GM12878 (cell line): ENCODE measurements around the gene GOT2. TPM values are rescaled to one million over a fixed set of nuclear protein-coding genes. Genes with fewer than 3 reads are reported as not detected.

Experiments used
- BCL11A ChIP-seq: IDR thresholded peaks from 2 replicates; pipeline ENCODE4 v1.6.1; 2011; ENCODE audit warnings: low read depth, low read length
- CBFB ChIP-seq: IDR thresholded peaks from 2 replicates; pipeline ENCODE4 v1.6.1; 2016; ENCODE audit warnings: antibody characterized with exemption, low read depth
- POLR2AphosphoS5 ChIP-seq: IDR thresholded peaks from 2 replicates; pipeline ENCODE4 v1.6.1; 2011; ENCODE audit warnings: mild to moderate bottlenecking, low read length, inconsistent platforms
- RCOR1 ChIP-seq: conservative IDR thresholded peaks from 2 replicates; pipeline ENCODE4 v1.6.1; 2012; ENCODE audit warnings: low read depth, low read length, improper control_type of control experiment
- SREBF2 ChIP-seq: IDR thresholded peaks from 2 replicates; pipeline ENCODE4 v1.6.1; 2012; ENCODE audit warnings: mild to moderate bottlenecking, low read length
- TCF7 ChIP-seq: IDR thresholded peaks from 2 replicates; pipeline ENCODE4 v1.6.1; 2014; ENCODE audit warnings: antibody characterized with exemption, borderline replicate concordance
- YBX1 ChIP-seq: fragments of 450-650 bp; IDR thresholded peaks from 2 replicates; pipeline ENCODE4 v1.6.1; 2016; ENCODE audit warnings: antibody characterized with exemption
- polyA plus RNA-seq, 11 experiments: library from polyadenylated mRNA; depleted of rRNA in 4 of 11; unstranded in 6 of 11; stranded (reverse) in 5 of 11; fragments of >200 nt; fragmentation: Nextera tagmentation in 4 of 11; fragmentation: Illumina TruSeq in 1 of 11; extraction: Ambion mirVana in 4 of 11; extraction: Trizol in 1 of 11; gene quantifications; 1 replicate in 1 of 11; 2 replicates in 10 of 11; pipeline versions ENCODE4 v1.2.1 to v1.2.3, GENCODE V29; 2011 to 2016; ENCODE audit warnings: inconsistent platforms in 2 of 11, missing spikeins in 2 of 11, low read depth in 1 of 11
- total RNA-seq, 4 experiments: library from RNA; depleted of rRNA in 3 of 4; stranded (reverse); fragments of >200 nt in 3 of 4; fragmentation: Illumina TruSeq in 1 of 4; extraction: Trizol in 1 of 4; gene quantifications; 2 replicates each; pipeline versions ENCODE4 v1.2.1 to v1.2.3, GENCODE V29; 2013 to 2021
- TF ChIP-seq, protein P1 (sequence below): fragments of 450-650 bp; IDR thresholded peaks from 2 replicates; pipeline ENCODE4 v1.6.1; 2014; ENCODE audit warnings: mild to moderate bottlenecking
- TF ChIP-seq, protein P2 (sequence below): fragments of 450-650 bp; conservative IDR thresholded peaks from 2 replicates; pipeline ENCODE4 v1.6.1; 2017; ENCODE audit warnings: mild to moderate bottlenecking, moderate library complexity
- TF ChIP-seq, protein P3 (sequence below): fragments of 450-650 bp; formaldehyde crosslinking; IDR thresholded peaks from 2 replicates; pipeline ENCODE4 v1.5.0; 2022; ENCODE audit warnings: mild to moderate bottlenecking, missing genetic modification characterization
- TF ChIP-seq, protein P4 (sequence below): fragments of 450-650 bp; IDR thresholded peaks from 2 replicates; pipeline ENCODE4 v1.6.1; 2017; ENCODE audit warnings: mild to moderate bottlenecking, moderate library complexity
- TF ChIP-seq, protein P5 (sequence below): IDR thresholded peaks from 2 replicates; pipeline ENCODE4 v1.6.1; 2012; ENCODE audit warnings: mild to moderate bottlenecking, low read depth, low read length

GOT2 gene
- total and polyA plus RNA-seq, 10 of the 15 experiments (the other 5 are each of a cell fraction or from before 2014, with no cell fraction given) = 41.7 to 235 (median 83.7) TPM

DNA sequence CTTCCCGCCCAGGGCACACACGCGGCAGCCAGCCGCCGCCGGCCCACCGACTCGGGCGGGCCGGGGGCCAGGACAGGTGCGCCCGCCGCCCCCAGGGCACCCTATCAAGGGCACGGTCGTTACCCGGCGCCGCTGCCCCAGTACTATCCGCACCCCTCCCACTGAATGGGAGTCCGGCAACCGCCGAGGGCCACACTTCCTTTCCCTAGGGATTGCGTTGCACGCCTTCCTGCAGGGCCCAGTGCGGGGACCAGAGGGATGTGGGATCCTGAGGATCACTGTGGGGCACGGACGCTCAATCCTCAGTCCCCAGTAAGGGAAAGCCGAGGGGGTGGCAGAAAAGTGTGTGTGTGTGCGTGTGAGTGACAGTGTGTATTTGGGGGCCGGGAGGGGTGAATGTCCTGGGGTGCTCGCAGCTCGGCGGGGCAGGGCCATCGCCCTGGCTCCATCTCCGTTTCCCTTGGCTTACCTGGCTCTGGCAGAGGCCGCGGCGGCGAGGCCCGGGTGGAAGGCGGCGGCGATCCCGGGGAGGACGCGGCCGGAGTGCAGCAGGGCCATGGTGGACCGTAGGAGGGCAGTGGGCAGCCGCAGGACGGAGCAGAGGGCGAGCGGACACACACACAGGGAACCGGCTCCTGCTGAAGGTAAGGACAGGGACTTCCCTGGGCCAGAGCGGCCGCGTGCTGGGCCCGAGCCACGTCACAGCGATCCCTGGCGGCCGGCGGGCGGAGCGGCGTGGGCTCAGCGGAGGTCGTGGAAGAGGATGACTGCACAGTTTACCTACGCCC lies at the start of gene GOT2 (continued):
- TF ChIP-seq, protein P1, sequence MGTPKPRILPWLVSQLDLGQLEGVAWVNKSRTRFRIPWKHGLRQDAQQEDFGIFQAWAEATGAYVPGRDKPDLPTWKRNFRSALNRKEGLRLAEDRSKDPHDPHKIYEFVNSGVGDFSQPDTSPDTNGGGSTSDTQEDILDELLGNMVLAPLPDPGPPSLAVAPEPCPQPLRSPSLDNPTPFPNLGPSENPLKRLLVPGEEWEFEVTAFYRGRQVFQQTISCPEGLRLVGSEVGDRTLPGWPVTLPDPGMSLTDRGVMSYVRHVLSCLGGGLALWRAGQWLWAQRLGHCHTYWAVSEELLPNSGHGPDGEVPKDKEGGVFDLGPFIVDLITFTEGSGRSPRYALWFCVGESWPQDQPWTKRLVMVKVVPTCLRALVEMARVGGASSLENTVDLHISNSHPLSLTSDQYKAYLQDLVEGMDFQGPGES = no peak
- no peak for TF ChIP-seq YBX1
- TF ChIP-seq, protein P2, sequence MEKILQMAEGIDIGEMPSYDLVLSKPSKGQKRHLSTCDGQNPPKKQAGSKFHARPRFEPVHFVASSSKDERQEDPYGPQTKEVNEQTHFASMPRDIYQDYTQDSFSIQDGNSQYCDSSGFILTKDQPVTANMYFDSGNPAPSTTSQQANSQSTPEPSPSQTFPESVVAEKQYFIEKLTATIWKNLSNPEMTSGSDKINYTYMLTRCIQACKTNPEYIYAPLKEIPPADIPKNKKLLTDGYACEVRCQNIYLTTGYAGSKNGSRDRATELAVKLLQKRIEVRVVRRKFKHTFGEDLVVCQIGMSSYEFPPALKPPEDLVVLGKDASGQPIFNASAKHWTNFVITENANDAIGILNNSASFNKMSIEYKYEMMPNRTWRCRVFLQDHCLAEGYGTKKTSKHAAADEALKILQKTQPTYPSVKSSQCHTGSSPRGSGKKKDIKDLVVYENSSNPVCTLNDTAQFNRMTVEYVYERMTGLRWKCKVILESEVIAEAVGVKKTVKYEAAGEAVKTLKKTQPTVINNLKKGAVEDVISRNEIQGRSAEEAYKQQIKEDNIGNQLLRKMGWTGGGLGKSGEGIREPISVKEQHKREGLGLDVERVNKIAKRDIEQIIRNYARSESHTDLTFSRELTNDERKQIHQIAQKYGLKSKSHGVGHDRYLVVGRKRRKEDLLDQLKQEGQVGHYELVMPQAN = peak; percentile 59; the same call in 1 of the 2 replicates
- TF ChIP-seq, protein P3, sequence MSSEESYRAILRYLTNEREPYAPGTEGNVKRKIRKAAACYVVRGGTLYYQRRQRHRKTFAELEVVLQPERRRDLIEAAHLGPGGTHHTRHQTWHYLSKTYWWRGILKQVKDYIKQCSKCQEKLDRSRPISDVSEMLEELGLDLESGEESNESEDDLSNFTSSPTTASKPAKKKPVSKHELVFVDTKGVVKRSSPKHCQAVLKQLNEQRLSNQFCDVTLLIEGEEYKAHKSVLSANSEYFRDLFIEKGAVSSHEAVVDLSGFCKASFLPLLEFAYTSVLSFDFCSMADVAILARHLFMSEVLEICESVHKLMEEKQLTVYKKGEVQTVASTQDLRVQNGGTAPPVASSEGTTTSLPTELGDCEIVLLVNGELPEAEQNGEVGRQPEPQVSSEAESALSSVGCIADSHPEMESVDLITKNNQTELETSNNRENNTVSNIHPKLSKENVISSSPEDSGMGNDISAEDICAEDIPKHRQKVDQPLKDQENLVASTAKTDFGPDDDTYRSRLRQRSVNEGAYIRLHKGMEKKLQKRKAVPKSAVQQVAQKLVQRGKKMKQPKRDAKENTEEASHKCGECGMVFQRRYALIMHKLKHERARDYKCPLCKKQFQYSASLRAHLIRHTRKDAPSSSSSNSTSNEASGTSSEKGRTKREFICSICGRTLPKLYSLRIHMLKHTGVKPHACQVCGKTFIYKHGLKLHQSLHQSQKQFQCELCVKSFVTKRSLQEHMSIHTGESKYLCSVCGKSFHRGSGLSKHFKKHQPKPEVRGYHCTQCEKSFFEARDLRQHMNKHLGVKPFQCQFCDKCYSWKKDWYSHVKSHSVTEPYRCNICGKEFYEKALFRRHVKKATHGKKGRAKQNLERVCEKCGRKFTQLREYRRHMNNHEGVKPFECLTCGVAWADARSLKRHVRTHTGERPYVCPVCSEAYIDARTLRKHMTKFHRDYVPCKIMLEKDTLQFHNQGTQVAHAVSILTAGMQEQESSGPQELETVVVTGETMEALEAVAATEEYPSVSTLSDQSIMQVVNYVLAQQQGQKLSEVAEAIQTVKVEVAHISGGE (CRISPR knock-in tag) = no peak
- TF ChIP-seq POLR2AphosphoS5 = peak; percentile 83
- TF ChIP-seq BCL11A = no peak
- TF ChIP-seq, protein P4, sequence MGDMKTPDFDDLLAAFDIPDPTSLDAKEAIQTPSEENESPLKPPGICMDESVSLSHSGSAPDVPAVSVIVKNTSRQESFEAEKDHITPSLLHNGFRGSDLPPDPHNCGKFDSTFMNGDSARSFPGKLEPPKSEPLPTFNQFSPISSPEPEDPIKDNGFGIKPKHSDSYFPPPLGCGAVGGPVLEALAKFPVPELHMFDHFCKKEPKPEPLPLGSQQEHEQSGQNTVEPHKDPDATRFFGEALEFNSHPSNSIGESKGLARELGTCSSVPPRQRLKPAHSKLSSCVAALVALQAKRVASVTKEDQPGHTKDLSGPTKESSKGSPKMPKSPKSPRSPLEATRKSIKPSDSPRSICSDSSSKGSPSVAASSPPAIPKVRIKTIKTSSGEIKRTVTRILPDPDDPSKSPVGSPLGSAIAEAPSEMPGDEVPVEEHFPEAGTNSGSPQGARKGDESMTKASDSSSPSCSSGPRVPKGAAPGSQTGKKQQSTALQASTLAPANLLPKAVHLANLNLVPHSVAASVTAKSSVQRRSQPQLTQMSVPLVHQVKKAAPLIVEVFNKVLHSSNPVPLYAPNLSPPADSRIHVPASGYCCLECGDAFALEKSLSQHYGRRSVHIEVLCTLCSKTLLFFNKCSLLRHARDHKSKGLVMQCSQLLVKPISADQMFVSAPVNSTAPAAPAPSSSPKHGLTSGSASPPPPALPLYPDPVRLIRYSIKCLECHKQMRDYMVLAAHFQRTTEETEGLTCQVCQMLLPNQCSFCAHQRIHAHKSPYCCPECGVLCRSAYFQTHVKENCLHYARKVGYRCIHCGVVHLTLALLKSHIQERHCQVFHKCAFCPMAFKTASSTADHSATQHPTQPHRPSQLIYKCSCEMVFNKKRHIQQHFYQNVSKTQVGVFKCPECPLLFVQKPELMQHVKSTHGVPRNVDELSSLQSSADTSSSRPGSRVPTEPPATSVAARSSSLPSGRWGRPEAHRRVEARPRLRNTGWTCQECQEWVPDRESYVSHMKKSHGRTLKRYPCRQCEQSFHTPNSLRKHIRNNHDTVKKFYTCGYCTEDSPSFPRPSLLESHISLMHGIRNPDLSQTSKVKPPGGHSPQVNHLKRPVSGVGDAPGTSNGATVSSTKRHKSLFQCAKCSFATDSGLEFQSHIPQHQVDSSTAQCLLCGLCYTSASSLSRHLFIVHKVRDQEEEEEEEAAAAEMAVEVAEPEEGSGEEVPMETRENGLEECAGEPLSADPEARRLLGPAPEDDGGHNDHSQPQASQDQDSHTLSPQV = no peak
- TF ChIP-seq TCF7 = no peak
- TF ChIP-seq CBFB = no peak
- TF ChIP-seq, protein P5, sequence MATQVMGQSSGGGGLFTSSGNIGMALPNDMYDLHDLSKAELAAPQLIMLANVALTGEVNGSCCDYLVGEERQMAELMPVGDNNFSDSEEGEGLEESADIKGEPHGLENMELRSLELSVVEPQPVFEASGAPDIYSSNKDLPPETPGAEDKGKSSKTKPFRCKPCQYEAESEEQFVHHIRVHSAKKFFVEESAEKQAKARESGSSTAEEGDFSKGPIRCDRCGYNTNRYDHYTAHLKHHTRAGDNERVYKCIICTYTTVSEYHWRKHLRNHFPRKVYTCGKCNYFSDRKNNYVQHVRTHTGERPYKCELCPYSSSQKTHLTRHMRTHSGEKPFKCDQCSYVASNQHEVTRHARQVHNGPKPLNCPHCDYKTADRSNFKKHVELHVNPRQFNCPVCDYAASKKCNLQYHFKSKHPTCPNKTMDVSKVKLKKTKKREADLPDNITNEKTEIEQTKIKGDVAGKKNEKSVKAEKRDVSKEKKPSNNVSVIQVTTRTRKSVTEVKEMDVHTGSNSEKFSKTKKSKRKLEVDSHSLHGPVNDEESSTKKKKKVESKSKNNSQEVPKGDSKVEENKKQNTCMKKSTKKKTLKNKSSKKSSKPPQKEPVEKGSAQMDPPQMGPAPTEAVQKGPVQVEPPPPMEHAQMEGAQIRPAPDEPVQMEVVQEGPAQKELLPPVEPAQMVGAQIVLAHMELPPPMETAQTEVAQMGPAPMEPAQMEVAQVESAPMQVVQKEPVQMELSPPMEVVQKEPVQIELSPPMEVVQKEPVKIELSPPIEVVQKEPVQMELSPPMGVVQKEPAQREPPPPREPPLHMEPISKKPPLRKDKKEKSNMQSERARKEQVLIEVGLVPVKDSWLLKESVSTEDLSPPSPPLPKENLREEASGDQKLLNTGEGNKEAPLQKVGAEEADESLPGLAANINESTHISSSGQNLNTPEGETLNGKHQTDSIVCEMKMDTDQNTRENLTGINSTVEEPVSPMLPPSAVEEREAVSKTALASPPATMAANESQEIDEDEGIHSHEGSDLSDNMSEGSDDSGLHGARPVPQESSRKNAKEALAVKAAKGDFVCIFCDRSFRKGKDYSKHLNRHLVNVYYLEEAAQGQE = no peak
- TF ChIP-seq SREBF2 = no peak
- TF ChIP-seq RCOR1 = no peak
